ENCODE data around the gene AFF3. TPM values are rescaled to one million over a fixed set of nuclear protein-coding genes. Genes with fewer than 3 reads are reported as not detected.

Gene AFF3
- total and polyA plus RNA-seq, 2 of the 13 experiments (the other 11 are each of a cell fraction or from before 2014, with no cell fraction given), result not detected

- no peak for TF ChIP-seq FLYWCH1 (CRISPR knock-in tag; IDR thresholded peaks at IDR 0.05)
- TF ChIP-seq ZNF546 (CRISPR knock-in tag; conservative IDR thresholded peaks at IDR 0.05), result no peak
- TF ChIP-seq PATZ1 (CRISPR knock-in tag; IDR thresholded peaks at IDR 0.05), result no peak
- no peak for TF ChIP-seq DBP (CRISPR knock-in tag; IDR thresholded peaks at IDR 0.05; ENCODE audit: not compliant biosample characterization)
- TF ChIP-seq NFYB (CRISPR knock-in tag; IDR thresholded peaks at IDR 0.05), result no peak
- TF ChIP-seq FOXP4 (CRISPR knock-in tag; IDR thresholded peaks at IDR 0.05), result no peak
- TF ChIP-seq POGZ (CRISPR knock-in tag; IDR thresholded peaks at IDR 0.05), result no peak
- TF ChIP-seq CERS6 (CRISPR knock-in tag; IDR thresholded peaks at IDR 0.05), result no peak
- TF ChIP-seq IKZF1 (IDR thresholded peaks at IDR 0.05), result no peak
- TF ChIP-seq ZNF232 (CRISPR knock-in tag; IDR thresholded peaks at IDR 0.05; ENCODE audit: borderline replicate concordance), result no peak
Measured at GRCh38 chr2:99784282-99784681, 358.1 kb downstream of the AFF3 start (continued).

Measured in HepG2 (cell line).